HG02973 (cell line): ENCODE data around the gene C17orf114.
A peak's percentile ranks its signal among the peaks of the same experiment; 100 is the strongest.
"Not testable (repeated sequence)": the region's sequence is repeated elsewhere in the genome, so short reads cannot be mapped to it uniquely, and the experiment has no call there.

ENCODE experiments used
- ATAC-seq: cut with Tn5 transposase; IDR thresholded peaks from one replicate; pipeline ENCODE4 v1.9.1; 2021; ENCODE audit warnings: moderate library complexity; ENCODE audit not compliant: unreplicated experiment

The C17orf114 gene

DNA sequence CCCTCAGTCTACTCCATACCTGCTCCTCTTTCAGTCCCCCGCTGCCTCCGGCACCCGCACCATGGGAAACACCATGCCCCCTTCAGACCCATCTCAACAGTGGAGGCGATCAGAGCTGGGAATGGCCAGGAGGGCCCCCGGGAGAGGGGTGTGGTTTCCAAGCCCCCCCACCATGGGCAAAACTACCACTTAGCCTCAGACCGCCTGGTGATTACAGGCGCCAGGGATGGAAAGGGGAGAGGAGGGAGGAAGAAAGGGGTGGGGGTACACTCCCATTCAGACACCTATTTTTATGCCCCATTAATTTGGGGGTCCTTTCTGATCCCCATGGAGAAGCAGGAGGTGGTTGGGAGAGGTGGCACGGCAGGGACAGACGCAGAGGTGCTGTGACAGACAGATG lies at the start of gene C17orf114:
Gene C17orf114, minus strand, starts transcription at position 101 of the 400 bp plus-strand sequence.
- no peak for ATAC-seq

DNA sequence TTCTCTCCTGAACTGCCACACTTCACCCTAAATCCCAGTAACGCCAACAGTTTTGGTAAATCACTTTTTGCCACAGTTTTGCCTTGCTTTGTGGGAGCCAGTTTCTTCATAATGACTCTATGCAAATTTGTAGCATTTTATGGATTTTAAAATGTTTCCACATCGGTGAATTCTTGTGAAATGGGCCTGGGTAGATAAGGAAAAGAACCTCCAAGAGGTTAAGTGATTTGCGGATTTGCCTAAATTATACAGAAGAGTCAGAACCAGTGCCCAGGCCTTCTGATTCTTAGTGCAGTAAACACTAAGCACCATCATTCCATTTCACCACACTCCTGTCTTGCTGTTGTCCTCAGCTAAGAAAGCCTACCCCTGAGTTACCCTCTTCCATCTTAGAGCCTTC lies 49.0 kb upstream of the C17orf114 start:
- no peak for ATAC-seq

GRCh38 chr17:4850246-4850645 lies 48.1 kb upstream of the C17orf114 start:
- no peak for ATAC-seq

DNA sequence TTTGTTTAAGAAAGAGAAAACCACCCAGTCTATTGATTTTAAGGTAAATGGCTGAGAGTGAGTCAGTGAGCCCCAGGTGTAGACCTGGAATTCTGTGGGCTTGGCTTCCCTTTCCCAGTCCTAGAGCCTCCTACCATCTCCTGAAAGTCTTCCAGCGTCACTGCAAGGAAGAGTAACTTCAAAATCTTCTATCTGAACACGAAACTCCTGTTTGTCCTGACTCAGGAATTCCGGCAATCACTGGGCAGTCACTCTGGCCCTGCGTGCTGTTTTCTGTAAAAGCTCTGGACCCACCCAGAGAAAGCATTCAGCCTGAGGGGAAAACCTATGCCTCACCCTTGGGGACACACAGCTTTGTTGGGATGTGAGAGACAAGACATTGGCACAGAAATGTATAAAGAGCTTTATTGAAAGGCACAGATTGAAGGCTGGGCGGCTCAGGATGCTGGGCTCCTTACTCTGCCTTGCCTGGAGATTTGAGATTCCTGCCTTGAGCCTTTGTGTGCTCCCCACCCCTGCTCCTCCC lies 46.9 kb upstream of the C17orf114 start:
- no peak for ATAC-seq

DNA sequence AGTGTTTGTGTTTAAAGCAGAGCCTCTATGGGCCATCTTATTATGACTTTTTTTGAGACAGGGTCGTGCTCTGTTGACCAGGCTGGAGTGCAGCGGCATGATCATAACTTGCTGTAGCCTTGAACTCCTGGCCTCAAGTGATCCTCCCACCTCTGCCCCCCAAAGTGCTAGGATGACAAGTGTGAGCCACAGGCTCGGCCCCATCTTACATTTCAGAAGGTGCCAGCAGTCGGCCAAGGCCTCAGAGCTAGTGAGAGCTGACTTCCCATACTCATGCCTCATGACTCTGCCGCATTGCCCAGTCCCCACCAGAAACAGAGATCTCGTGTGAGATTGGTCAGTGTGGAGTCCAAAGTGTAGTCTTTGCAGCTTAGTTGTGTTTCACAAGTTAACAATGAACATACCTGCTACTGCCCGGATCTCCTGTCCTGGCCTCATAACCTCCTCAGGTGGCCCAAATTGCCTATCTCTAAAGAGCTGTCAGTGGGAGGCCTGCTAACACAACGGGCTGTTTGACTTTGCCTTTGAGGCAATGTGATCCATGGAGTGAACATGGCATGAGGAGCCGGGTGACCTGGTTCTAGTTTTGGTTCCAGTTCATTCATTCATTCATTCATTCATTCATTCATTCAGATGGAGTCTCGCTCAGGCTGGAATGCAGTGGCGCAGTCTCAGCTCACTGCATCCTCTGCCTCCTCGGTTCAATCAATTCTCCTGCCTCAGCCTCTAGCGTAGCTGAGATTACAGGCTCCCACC lies 44.7 kb upstream of the C17orf114 start:
- no peak for ATAC-seq

DNA sequence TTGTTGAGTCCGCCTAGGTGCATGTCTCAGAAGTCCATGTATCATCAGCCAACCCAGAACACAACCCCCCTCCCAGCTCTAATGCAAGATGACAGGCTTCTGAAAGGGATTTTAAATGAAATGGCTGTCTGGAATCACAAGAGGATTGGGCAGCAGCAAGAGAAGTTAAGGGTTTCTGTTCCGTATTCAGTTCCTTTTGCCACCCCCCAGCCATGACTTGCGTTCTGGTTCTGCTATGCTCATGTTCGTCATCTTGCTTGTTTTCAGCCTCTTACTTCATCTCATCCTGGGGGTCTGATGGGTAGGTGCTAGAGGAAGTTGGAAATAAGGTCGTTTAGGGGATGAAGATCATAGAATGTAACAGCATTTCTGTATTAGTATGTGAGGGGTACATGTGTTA lies 43.0 kb upstream of the C17orf114 start:
- no peak for ATAC-seq

- ATAC-seq, result no peak
Measured at GRCh38 chr17:4843321-4844000, 41.3 kb upstream of the C17orf114 start.

DNA sequence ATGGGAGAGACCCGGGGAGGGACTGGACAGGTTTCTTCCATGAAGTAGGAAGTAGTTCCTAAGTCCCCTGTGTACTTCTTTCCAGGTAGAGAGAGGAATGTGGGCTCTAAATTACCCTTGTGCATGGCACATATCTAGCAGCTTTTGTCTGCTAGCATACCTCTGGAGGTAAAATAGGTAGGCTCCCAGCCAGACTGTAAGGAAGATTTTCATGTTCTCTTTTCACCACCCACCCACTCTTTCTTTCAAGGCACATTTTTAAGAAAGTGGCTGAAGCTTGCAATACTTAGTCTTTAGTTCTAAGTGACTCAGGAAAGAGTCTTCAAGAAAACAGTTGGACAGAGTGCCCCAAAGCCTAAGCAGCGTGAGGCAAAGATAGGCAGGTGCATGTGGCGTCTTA lies 40.2 kb upstream of the C17orf114 start:
- no peak for ATAC-seq

- ATAC-seq, result no peak
Measured at GRCh38 chr17:4840893-4841242, 38.7 kb upstream of the C17orf114 start.

DNA sequence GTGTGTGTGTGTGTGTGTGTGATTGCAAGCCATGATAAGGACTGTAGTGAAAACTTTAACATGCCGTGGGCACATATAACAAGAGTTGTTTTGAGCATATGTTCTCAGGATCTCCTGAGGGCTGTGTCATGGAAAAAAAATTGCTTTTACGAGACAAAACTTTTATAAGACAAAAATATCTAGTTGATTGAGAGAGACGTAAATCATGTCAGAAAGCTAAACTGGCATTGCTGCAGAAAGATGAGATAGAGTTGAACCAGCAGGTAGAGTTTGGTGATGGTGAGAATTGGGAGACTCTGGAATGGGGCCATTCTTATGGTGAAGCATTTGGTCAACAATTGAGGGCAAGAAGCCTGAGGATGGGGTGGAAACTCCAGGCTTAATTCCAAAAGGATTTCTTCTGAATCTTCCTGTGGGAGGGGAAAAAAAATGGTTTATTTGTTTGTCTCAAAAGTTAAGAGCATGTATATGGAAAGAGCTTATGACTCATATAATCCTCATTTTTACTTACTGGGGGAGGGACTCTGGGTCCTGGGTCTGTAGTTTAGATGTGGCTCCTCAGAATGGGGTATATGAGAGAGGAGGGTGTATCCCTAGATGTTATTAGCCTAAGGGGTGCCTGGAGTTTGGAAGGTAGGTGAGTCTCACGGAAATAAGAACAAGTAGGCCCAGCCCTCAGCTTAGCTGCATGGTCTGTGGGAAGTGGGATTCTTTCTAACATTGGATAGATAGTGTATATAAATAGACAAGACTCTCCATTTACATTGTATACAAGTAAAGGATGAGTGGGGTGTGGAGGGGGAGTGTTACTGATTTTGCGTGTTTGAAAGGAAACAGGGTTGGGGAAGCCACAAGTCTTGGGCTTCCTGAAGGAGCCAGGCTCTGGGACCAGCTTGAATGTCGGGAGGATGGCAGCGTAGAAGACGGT lies 38.1 kb upstream of the C17orf114 start:
- no peak for ATAC-seq

DNA sequence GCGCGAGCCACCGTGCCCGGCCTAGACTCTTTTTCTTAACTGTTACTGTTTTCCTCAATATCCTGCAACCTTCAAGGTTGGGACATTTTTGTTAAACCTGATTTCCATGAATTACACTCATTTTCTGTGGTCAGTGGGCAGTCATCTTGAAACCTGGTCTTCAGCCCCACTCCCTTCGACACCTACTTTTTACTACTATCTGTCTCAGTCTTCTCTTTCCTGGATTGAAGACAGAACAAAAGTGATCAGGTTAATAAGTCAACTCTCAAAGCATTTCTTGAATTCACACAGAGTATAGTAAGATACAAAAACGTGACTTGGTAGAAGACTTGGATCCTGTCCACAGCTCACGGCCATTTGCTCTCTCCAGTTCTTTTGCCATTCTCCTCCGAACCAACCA lies 37.1 kb upstream of the C17orf114 start:
- ATAC-seq, result no peak

- no peak for ATAC-seq
Measured at GRCh38 chr17:4838309-4838785, 36.2 kb upstream of the C17orf114 start.

- ATAC-seq, result no peak
Measured at GRCh38 chr17:4837471-4838308, 35.6 kb upstream of the C17orf114 start.

DNA sequence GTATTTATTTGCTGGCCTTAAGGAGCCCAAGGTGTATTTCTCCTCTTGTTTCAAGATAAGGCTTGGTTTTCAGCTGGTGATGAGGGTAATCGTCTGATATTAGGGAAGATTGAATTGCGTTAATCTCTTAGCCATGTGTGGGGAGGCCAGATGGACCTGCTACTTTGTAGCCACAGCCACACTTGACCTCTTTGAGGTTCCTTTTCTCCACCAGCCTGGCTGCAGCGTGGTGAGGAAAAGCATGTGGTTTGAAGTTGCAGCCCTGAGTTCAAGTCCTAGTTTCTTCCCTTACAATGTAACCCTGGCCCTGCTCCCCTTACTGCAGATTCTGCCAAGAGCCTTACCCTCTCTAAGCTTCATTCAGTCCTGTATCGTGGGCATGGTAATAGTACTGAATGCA lies 34.1 kb upstream of the C17orf114 start:
- no peak for ATAC-seq

DNA sequence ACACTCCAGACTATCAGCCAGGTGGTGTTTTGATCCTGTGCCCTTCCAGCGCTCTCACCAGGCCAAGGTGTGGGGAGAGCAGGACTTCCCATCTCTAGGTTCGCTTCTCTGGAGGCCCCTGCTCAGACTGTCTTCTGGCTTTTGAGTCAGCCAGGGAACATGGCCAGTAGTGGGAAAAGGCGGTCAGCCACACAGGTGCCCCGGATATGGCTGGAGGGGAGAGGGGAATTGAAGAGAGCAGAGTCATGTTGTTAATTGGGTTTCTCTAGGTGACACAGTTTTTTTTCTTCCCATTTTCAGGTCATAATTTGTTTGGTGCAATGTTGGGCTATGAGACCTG lies 32.5 kb upstream of the C17orf114 start:
- no peak for ATAC-seq

- ATAC-seq, result no peak
Measured at GRCh38 chr17:4833941-4834680, 32.0 kb upstream of the C17orf114 start.

DNA sequence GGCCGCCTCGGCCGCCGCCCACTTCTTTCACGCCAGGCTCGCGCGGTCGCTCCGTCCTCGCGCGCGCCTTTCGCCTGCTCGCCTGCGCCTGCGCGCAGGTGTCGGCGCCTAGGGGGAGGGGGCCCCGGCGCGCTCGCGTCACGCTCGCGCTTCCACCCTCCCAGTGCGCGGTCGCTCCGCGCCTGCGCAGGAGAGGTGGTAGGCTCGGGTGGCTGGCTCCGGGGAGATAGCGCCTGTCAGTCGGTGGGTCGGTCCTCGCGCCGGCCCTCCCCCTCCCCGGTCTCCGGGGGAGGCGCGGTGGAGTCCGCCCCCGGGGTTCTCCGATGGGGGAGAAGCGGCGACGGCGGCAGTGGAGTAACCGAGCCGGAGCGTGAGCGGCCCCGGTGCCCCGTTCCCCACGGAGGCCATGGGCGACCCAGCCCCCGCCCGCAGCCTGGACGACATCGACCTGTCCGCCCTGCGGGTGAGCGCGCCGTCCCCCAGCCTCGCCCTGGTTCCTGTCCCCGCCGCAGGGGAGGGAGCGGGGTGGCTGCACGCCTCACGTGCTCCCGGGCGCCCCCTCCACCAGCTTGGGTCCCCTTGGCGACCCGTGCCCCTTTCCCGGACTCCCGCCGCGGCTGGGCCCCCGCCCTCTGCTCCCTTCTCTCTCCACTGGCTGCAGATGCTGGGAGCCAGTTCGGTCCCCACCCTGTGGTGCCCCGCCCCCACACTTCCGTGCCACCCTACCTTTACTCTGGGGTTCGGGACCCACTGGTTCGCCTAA lies 31.2 kb upstream of the C17orf114 start, which contains the start of gene MINK1:
Gene MINK1, plus strand, starts transcription at position 163 of the 763 bp plus-strand sequence. Its CDS starts 244 bp downstream, at position 407.
- peak; percentile 77 for ATAC-seq

- ATAC-seq, result not testable (repeated sequence)
Measured at GRCh38 chr17:4832829-4833177, 30.7 kb upstream of the C17orf114 start.

- no peak for ATAC-seq
Measured at GRCh38 chr17:4827399-4827798, 25.3 kb upstream of the C17orf114 start.
